ENCODE data around the gene SERPINA5. TPM values are rescaled to one million over a fixed set of nuclear protein-coding genes. Genes with fewer than 3 reads are reported as not detected.

SERPINA5 gene, protein sequence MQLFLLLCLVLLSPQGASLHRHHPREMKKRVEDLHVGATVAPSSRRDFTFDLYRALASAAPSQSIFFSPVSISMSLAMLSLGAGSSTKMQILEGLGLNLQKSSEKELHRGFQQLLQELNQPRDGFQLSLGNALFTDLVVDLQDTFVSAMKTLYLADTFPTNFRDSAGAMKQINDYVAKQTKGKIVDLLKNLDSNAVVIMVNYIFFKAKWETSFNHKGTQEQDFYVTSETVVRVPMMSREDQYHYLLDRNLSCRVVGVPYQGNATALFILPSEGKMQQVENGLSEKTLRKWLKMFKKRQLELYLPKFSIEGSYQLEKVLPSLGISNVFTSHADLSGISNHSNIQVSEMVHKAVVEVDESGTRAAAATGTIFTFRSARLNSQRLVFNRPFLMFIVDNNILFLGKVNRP
- total RNA-seq, result not detected in 2 replicates

DNA sequence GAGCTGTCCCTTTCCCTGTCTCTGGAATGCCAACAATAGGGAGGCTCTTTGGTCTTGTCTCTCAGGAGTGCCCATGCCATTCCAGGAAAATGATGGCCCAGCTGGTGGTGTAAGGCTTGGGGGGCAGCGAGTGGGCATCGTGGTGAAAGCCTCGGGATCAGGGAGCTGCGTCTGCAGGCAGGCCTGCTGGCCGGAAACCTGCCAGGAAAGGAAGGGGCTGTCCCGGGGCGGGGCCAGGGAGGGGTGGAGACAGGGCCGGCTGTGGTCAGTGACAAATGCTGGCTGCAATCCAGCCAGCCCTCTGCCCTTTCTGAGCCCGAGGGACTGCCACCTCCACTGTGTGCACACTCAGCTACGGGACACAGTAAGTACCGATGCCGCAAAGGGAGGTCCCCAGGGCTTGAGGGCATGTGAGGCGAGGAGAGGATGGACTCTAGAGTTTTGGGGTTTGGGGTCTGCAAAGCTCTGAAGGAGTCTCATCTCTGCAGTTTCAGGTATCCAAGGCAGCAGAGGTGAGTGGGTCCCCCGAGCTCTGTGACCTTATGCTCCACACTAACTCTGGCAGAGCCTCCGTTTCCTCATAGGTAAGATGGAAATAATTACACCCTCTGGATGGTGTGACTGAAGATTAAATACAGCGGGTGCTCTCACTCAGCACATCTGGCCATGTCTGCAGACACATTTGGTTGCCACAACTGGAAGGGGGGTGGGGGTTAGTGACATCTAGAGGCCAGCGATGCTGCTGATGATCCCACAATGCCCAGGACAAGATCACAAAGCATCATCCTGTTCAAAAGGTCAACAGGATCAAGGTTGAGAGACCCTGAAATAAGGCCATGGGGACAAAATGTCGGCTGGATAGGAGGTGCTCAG, at the start of gene SERPINA5:
TSS of gene SERPINA5 (plus strand) at position 300 of the 873 bp plus-strand sequence. CDS start 5,937 bp downstream, outside the sequence.

DNA sequence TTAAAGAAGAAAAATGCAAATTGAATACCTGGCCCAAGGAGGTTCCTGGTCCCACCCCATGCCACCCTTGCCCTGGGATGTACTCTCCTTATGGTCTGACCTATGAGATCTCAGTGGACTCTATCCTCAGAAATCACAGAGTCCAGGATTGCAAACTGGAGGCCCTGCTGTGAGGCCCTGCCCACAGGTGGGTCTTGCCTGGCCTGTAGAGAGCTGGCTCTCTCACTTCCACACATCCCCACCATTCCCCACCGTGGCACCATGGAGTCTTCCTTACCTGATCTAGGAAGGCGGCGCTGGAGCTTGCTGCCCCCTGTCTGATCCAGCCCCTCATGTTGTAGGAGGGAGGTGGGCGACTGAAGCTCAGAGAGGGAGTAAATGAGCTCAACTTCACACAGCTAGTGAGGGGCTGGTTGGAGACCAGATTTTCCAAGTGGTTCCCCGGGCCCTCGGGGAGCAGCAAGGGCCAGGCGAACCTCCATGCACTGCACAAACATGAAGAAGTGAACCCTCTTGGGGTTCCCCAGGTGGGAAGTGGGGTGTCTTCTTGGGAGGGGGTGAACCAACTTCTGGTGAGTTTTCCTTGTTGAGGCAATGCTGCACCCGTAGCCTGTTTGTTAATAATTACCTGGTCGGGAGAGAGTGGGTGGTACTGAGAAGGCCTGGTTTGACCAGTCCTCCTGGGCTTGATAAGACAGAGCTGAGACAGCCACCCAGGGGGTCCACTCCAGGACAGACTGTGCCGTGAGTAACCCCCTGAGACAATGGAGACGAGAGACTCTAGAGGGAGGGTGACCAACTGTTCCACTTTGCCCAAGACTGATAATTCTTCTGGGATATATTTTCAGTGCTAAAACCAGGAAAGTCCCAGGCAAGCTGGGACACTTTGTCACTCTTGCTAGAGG, 20.2 kb upstream of the SERPINA5 start, which contains the start of gene SERPINA4:
TSS of gene SERPINA4 (plus strand) at position 692 of the 905 bp plus-strand sequence. CDS start 2,041 bp downstream, outside the sequence.

DNA sequence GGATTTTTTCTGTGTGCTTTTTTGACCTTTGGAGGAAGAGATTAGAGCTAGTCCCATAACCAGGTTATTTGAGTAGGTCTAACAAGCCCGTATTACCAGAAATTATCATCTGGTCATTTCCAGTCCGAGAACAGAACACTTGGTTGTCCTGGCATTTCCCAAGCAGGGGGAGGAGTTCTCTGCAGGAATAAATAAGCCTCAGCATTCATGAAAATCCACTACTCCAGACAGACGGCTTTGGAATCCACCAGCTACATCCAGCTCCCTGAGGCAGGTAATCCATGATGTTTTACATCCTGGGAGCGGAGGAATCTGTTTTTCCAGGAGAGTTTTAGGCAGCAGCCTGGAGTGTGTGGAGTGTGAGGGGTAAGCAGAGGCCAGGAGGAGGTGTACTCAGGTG, 30.9 kb downstream of the SERPINA5 start, which contains the start of gene SERPINA3:
TSS of gene SERPINA3 (plus strand) at position 218 of the 400 bp plus-strand sequence. CDS start 2,051 bp downstream, outside the sequence.

Other genes starting within 250 kb of the SERPINA5 start
- gene SERPINA2, start 214.7 kb upstream of the SERPINA5 start, total RNA-seq, result not detected in 2 replicates
- gene SERPINA1, start 192.8 kb upstream of the SERPINA5 start, total RNA-seq, result 1.1 and 10.6 TPM in 2 replicates
- gene SERPINA11, start 128.6 kb upstream of the SERPINA5 start, total RNA-seq, result not detected in 2 replicates
- gene SERPINA9, start 105.2 kb upstream of the SERPINA5 start, total RNA-seq, result not detected in 2 replicates
- not detected in 2 replicates for gene SERPINA12, start 72.0 kb upstream of the SERPINA5 start, total RNA-seq
- 0.24 TPM in 1 of 2 replicates, not detected in the other for gene SERPINA4, start 20.0 kb upstream of the SERPINA5 start, total RNA-seq
- gene SERPINA3, start 31.0 kb downstream of the SERPINA5 start, total RNA-seq, result 9.4 and 11.1 TPM in 2 replicates
- gene GSC, start 188.7 kb downstream of the SERPINA5 start, total RNA-seq, result not detected in 2 replicates